Testis (tissue), 3 donors: ENCODE results near the gene RBM20. TPM values are rescaled to one million over a fixed set of nuclear protein-coding genes. Genes with fewer than 3 reads are reported as not detected.
A peak's percentile ranks its signal among the peaks of the same experiment; 100 is the strongest.

Experiments
- DNase-seq: peaks from one replicate; pipeline ENCODE4 v3.0.0-alpha.2; 2019
- H3K27ac ChIP-seq, 2 donors: fragments of 200-600 bp; sonication (generic); one replicate each; pipeline ENCODE4 v1.5.1; 2019
- H3K27me3 ChIP-seq: fragments of 200-600 bp; sonication (generic); one replicate; pipeline ENCODE4 v1.5.1; 2019
- H3K36me3 ChIP-seq: fragments of 200-600 bp; sonication (generic); one replicate; pipeline ENCODE4 v1.5.1; 2017; ENCODE audit warnings: low read depth; ENCODE audit errors: missing control alignments
- H3K4me1 ChIP-seq: fragments of 200-600 bp; sonication (generic); one replicate; pipeline ENCODE4 v1.5.1; 2019
- H3K4me3 ChIP-seq, 2 donors: fragments of 200-600 bp; sonication (generic); one replicate each; pipeline ENCODE4 v1.5.1; 2017 to 2019
- H3K9me3 ChIP-seq: fragments of 200-600 bp; sonication (generic); one replicate; pipeline ENCODE4 v1.5.1; 2017
- POLR2A ChIP-seq: fragments of 450-650 bp; IDR thresholded peaks from one replicate; pipeline ENCODE4 v1.6.1; 2017; ENCODE audit warnings: antibody characterized with exemption, mild to moderate bottlenecking, moderate library complexity
- WGBS, 2 donors: methylation state at CpG; one replicate each; pipeline ENCODE4 v1.1.5; 2018; 5-methylcytosine and 5-hydroxymethylcytosine counted together
- intact Hi-C: fragments of 100-400 bp; cut with DNase I; formaldehyde crosslinking; loops from one replicate; pipeline ENCODE4 v1.15.1; 2023; ENCODE audit warnings: low total_unique reads
- polyA plus RNA-seq: library from polyadenylated mRNA; stranded (reverse); fragments of 350-450 nt; fragmentation: Illumina TruSeq; extraction: RNeasy Lipid Tissue Mini Kit (QIAGEN cat#74804); gene quantifications from one replicate; pipeline ENCODE4 v1.2.3, GENCODE V29; 2014; ENCODE audit warnings: low read depth, low replicate concordance; ENCODE audit not compliant: insufficient read depth
- total RNA-seq, 2 donors: library from RNA; depleted of rRNA; stranded (reverse); fragments of >200 nt; gene quantifications; one replicate each; pipeline ENCODE4 v1.2.3, GENCODE V29; 2016
- TF ChIP-seq, protein P1 (sequence below), 3 experiments: fragments of 450-650 bp in 2 of 3; fragments of 200-600 bp in 1 of 3; sonication (generic) in 1 of 3; IDR thresholded peaks; one replicate each; pipeline ENCODE4 v1.5.1; 2016 to 2019; ENCODE audit warnings: antibody characterized with exemption in 3 of 3, mild to moderate bottlenecking in 2 of 3, moderate library complexity in 1 of 3

Gene RBM20
- total and polyA plus RNA-seq, 3 donors from 2014 or later = 1.7 to 5.3 (median 3.1) TPM

GRCh38 chr10:110802551-110803238 is 158.6 kb downstream of the RBM20 start:
- Histone ChIP-seq H3K36me3 (no peaks in the 10 kb centered on the region), H3K9me3 (no peaks in the 10 kb centered on the region), H3K4me3 (no peak overlapping the region), H3K27ac (peak overlapping the region in 1 of 2 donors; percentile 41), H3K27me3 (no peaks in the 10 kb centered on the region), H3K4me1 (peaks cover 13% of the 10 kb centered on the region)
- TF ChIP-seq POLR2A = no peak
- TF ChIP-seq, protein P1, sequence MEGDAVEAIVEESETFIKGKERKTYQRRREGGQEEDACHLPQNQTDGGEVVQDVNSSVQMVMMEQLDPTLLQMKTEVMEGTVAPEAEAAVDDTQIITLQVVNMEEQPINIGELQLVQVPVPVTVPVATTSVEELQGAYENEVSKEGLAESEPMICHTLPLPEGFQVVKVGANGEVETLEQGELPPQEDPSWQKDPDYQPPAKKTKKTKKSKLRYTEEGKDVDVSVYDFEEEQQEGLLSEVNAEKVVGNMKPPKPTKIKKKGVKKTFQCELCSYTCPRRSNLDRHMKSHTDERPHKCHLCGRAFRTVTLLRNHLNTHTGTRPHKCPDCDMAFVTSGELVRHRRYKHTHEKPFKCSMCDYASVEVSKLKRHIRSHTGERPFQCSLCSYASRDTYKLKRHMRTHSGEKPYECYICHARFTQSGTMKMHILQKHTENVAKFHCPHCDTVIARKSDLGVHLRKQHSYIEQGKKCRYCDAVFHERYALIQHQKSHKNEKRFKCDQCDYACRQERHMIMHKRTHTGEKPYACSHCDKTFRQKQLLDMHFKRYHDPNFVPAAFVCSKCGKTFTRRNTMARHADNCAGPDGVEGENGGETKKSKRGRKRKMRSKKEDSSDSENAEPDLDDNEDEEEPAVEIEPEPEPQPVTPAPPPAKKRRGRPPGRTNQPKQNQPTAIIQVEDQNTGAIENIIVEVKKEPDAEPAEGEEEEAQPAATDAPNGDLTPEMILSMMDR (IDR thresholded peaks at IDR 0.05) = no peak
- 32 to 38% methylated on average over 7 of the region's 7 CpGs for WGBS, 2 donors
- intact Hi-C loops = loop anchor here (10.0 kb wide), 1 partner anchor 72 kb away; the partner anchor contains the start of gene PDCD4
- peak; percentile 70 for DNase-seq

- Histone ChIP-seq H3K9me3 (no peaks in the 10 kb centered on the region), H3K27ac (peak overlapping the region in 1 of 2 donors; percentile 41), H3K36me3 (no peaks in the 10 kb centered on the region), H3K4me3 (no peak overlapping the region), H3K4me1 (peaks cover 13% of the 10 kb centered on the region), H3K27me3 (no peaks in the 10 kb centered on the region)
- intact Hi-C loops = loop anchor here (10.0 kb wide), 1 partner anchor 72 kb away; the partner anchor contains the start of gene PDCD4
- no peak for DNase-seq
- 44 to 71% methylated on average over 6 of the region's 6 CpGs for WGBS, 2 donors
- TF ChIP-seq, protein P1 (IDR thresholded peaks at IDR 0.05) = no peak
- TF ChIP-seq POLR2A = no peak
Measured at GRCh38 chr10:110803239-110803749, 159.2 kb downstream of the RBM20 start.

- Histone ChIP-seq H3K4me3 (no peak overlapping the region), H3K9me3 (no peaks in the 10 kb centered on the region), H3K4me1 (peaks cover 13% of the 10 kb centered on the region), H3K27ac (no peak overlapping the region), H3K27me3 (no peaks in the 10 kb centered on the region), H3K36me3 (no peaks in the 10 kb centered on the region)
- TF ChIP-seq POLR2A = no peak
- TF ChIP-seq, protein P1 (IDR thresholded peaks at IDR 0.05) = peak; percentile 16 to 46 (median 45)
- intact Hi-C loops = loop anchor here (10.0 kb wide), 1 partner anchor 71 kb away; the partner anchor contains the start of gene PDCD4
- WGBS, 2 donors = 35 to 46% methylated on average over 6 of the region's 6 CpGs
- peak; percentile 71 for DNase-seq
Measured at GRCh38 chr10:110803830-110804338, 159.7 kb downstream of the RBM20 start.

- Histone ChIP-seq H3K4me3 (no peak overlapping the region), H3K27me3 (no peaks in the 10 kb centered on the region), H3K36me3 (no peaks in the 10 kb centered on the region), H3K4me1 (peaks cover 13% of the 10 kb centered on the region), H3K9me3 (no peaks in the 10 kb centered on the region), H3K27ac (no peak overlapping the region)
- 92 to 100% methylated on average over 1 of the region's 1 CpG for WGBS, 2 donors
- no peak for DNase-seq
- intact Hi-C loops = loop anchor here (10.0 kb wide), 1 partner anchor 70 kb away; the partner anchor contains the start of gene PDCD4
- TF ChIP-seq, protein P1 (IDR thresholded peaks at IDR 0.05) = no peak
- no peak for TF ChIP-seq POLR2A
Measured at GRCh38 chr10:110804376-110804775, 160.2 kb downstream of the RBM20 start.
